Measurements from ENCODE around the gene SH3PXD2B.

DNA sequence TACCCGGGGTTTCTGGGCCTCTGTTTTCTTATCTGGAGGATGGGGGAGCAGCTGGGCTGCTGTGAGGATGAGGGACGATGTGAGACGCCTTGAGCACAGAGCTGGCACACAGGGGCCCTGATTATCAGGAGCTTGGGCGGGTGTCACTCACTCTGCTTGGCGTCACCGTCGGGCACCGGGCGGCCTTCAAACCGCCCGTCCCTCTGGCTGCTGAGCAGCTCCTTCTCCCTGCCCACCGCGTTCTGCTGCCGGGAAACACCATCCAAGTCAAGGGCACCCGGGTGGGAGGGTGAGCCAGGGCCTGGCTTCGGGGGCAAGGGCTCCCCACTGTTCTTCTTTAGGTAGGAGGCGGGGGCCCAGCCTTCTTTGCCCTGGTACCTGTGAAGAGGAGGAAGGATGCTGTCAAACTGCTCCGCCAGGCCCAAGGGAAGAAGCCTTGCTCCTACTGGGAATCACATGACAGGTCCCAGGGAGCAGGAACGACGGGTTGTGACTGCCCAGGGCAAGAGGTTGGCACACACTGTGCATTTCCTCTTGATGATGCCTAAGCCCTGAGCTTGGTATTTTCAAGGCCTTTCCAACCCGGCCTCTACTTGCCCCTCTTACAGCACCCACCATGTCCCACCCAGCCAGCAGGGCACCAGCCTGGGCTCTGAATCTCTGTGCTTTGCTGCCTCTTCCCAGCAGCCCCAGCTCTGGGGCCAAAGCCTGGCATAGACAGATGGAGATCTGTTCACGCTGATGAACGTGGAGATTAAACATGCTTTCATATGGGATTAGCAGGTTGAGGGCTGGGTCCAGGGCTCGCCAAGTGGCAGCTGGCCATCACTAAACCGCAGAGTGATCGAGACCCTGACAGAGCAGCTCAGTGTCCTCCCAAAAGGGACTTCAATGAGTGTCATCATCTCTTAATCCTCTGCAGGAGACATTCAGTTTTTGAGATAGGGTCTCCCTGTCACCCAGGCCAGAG lies 103.8 kb downstream of the SH3PXD2B start:
- TF ChIP-seq POLR2A (IDR thresholded peaks at IDR 0.05) (no peak), CTCF (IDR thresholded peaks at IDR 0.05) (no peak)

All from upper lobe of left lung (tissue), 4 donors.